ENCODE results near the gene CCSER1.

DNA sequence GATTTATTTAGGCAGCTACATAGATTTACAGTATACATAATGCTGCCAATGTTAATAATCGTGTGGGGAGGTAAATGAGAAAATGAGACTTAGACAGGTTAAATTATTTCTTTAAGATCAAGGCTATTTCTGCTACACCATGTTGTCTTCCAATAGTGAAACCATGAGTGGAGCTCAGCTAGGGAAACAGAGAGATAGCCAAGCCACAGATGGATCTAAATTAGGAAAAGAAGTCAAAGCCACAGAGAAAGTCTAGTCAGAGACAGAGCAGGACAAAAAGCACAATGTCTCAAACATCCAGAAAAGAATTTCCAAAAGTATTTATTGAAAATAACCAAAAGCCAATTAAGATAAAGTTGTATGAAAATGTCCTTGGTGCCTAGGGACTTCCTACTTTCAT, 1309.4 kb downstream of the CCSER1 start:
- TF ChIP-seq, protein P1, sequence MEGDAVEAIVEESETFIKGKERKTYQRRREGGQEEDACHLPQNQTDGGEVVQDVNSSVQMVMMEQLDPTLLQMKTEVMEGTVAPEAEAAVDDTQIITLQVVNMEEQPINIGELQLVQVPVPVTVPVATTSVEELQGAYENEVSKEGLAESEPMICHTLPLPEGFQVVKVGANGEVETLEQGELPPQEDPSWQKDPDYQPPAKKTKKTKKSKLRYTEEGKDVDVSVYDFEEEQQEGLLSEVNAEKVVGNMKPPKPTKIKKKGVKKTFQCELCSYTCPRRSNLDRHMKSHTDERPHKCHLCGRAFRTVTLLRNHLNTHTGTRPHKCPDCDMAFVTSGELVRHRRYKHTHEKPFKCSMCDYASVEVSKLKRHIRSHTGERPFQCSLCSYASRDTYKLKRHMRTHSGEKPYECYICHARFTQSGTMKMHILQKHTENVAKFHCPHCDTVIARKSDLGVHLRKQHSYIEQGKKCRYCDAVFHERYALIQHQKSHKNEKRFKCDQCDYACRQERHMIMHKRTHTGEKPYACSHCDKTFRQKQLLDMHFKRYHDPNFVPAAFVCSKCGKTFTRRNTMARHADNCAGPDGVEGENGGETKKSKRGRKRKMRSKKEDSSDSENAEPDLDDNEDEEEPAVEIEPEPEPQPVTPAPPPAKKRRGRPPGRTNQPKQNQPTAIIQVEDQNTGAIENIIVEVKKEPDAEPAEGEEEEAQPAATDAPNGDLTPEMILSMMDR (IDR thresholded peaks at IDR 0.05; ENCODE audit: low read length) = no peak
- TF ChIP-seq EZH2 (IDR thresholded peaks at IDR 0.05; ENCODE audit: borderline replicate concordance, low read length) = no peak

All from OCI-LY1 (cell line).